GM23338 (cell line): ENCODE data around the gene COQ6.

Source experiments
- CREB1 ChIP-seq: fragments of 250-450 bp; sonication (Bioruptor Pico); IDR thresholded peaks from 2 replicates; pipeline ENCODE4 v1.5.0; 2020; ENCODE audit warnings: low read depth, mild to moderate bottlenecking, moderate library complexity
- CTCF ChIP-seq, 2 experiments: fragments of 200-600 bp in 1 of 2; sonication (generic) in 1 of 2; conservative IDR thresholded peaks; 2 replicates each; pipeline versions ENCODE4 v1.5.1 to v1.6.1; 2016 to 2017; ENCODE audit warnings: antibody characterized with exemption in 2 of 2, low read depth in 2 of 2, mild to moderate bottlenecking in 2 of 2, moderate library complexity in 1 of 2
- EZH2 ChIP-seq: fragments of 200-600 bp; sonication (generic); IDR thresholded peaks from one replicate; pipeline ENCODE4 v1.8.0; 2017; ENCODE audit warnings: antibody characterized with exemption, mild to moderate bottlenecking, low read depth; ENCODE audit not compliant: unreplicated experiment
- EZH2phosphoT487 ChIP-seq: fragments of 200-600 bp; sonication (generic); IDR thresholded peaks from one replicate; pipeline ENCODE4 v1.8.1; 2018; ENCODE audit warnings: antibody characterized with exemption; ENCODE audit not compliant: unreplicated experiment
- NANOG ChIP-seq: IDR thresholded peaks from 2 replicates; pipeline ENCODE4 v1.6.1; 2016; ENCODE audit warnings: antibody characterized with exemption, borderline replicate concordance
- POLR2AphosphoS5 ChIP-seq: IDR thresholded peaks from 2 replicates; pipeline ENCODE4 v1.6.1; 2016; ENCODE audit warnings: antibody characterized with exemption, low read depth
- REST ChIP-seq: IDR thresholded peaks from one replicate; pipeline ENCODE4 v1.6.1; 2018; ENCODE audit warnings: antibody characterized with exemption; ENCODE audit not compliant: unreplicated experiment
- STAT1 ChIP-seq: IDR thresholded peaks from one replicate; pipeline ENCODE4 v1.6.1; 2016; ENCODE audit warnings: antibody characterized with exemption; ENCODE audit not compliant: unreplicated experiment

- TF ChIP-seq CTCF (conservative IDR thresholded peaks at IDR 0.05; ENCODE audit: low read depth in 2 of 2) (no peak), STAT1 (no peak), EZH2phosphoT487 (no peak), EZH2 (no peak), NANOG (no peak), POLR2AphosphoS5 (no peak), CREB1 (CRISPR knock-in tag) (no peak), REST (no peak)
Observed at GRCh38 chr14:73953731-73954130, 3.6 kb downstream of the COQ6 start.
